CD4-positive, alpha-beta memory T cell (primary cell): ENCODE measurements around the gene OR2L13. TPM values are rescaled to one million over a fixed set of nuclear protein-coding genes. Genes with fewer than 3 reads are reported as not detected.
"Not testable (repeated sequence)": the region's sequence is repeated elsewhere in the genome, so short reads cannot be mapped to it uniquely, and the experiment has no call there.

Source experiments
- CTCF ChIA-PET: fragments of 350-600 bp; sonication (Branson Sonifier 250); formaldehyde crosslinking; loops from one replicate; lab custom pipeline; 2021; ENCODE audit warnings: inconsistent platforms; ENCODE audit not compliant: partially characterized antibody; lab: Charles Lee
- POLR2A ChIA-PET: fragments of 350-600 bp; sonication (Branson Sonifier 250); formaldehyde crosslinking; loops from one replicate; lab custom pipeline; 2021; ENCODE audit not compliant: partially characterized antibody; lab: Charles Lee
- DNase-seq, 5 donors: peaks; one replicate each; pipeline versions ENCODE4 v3.0.0 to v3.0.0-alpha.2; 2020 to 2022; ENCODE audit warnings: mixed read lengths in 1 of 5
- H3K27ac ChIP-seq: one replicate; pipeline ENCODE4 v1.7.0; 2013; ENCODE audit warnings: low read depth, low read length
- H3K27me3 ChIP-seq: 2 replicates; pipeline ENCODE4 v1.7.0; 2013; ENCODE audit warnings: mild to moderate bottlenecking, low read length, moderate library complexity; ENCODE audit not compliant: insufficient read depth
- H3K36me3 ChIP-seq: 2 replicates; pipeline ENCODE4 v1.7.0; 2013; ENCODE audit warnings: mild to moderate bottlenecking, low read length, moderate library complexity; ENCODE audit not compliant: insufficient read depth
- H3K4me1 ChIP-seq: 2 replicates; pipeline ENCODE4 v1.7.0; 2013; ENCODE audit warnings: mild to moderate bottlenecking, low read length, moderate library complexity; ENCODE audit not compliant: insufficient read depth
- H3K4me3 ChIP-seq, 2 donors: one replicate each; pipeline ENCODE4 v1.7.0; 2013; ENCODE audit warnings: low read length in 2 of 2, mild to moderate bottlenecking in 1 of 2
- H3K9me3 ChIP-seq, 2 donors: one replicate each; pipeline ENCODE4 v1.7.0; 2013; ENCODE audit warnings: low read length in 2 of 2, control low read depth in 1 of 2; ENCODE audit not compliant: control insufficient read depth in 1 of 2
- H3K27ac Mint-ChIP-seq, 7 donors: one replicate each; pipeline ENCODE4 v1.8.0; 2020 to 2021; ENCODE audit warnings: mixed read lengths in 7 of 7, mild to moderate bottlenecking in 6 of 7, inconsistent platforms in 3 of 7, moderate library complexity in 3 of 7
- H3K27me3 Mint-ChIP-seq, 2 donors: one replicate each; pipeline ENCODE4 v1.8.0; 2020 to 2021; ENCODE audit warnings: mixed read lengths in 2 of 2
- H3K36me3 Mint-ChIP-seq, 2 donors: one replicate each; pipeline ENCODE4 v1.8.0; 2020 to 2021; ENCODE audit warnings: mixed read lengths in 2 of 2, inconsistent platforms in 1 of 2, mild to moderate bottlenecking in 1 of 2
- H3K4me1 Mint-ChIP-seq, 4 donors: one replicate each; pipeline ENCODE4 v1.8.0; 2020 to 2021; ENCODE audit warnings: mixed read lengths in 4 of 4, mild to moderate bottlenecking in 1 of 4
- H3K4me3 Mint-ChIP-seq, 8 donors: one replicate each; pipeline ENCODE4 v1.8.0; 2020 to 2021; ENCODE audit warnings: mixed read lengths in 8 of 8, mild to moderate bottlenecking in 7 of 8, moderate library complexity in 6 of 8, inconsistent platforms in 3 of 8
- H3K9me3 Mint-ChIP-seq, 8 donors: one replicate each; pipeline ENCODE4 v1.8.0; 2020 to 2021; ENCODE audit warnings: mixed read lengths in 8 of 8, mild to moderate bottlenecking in 5 of 8, inconsistent platforms in 3 of 8, moderate library complexity in 1 of 8
- intact Hi-C: fragments of 100-400 bp; cut with micrococcal nuclease; formaldehyde crosslinking; loops from one replicate; pipeline ENCODE4 v1.15.1; 2023
- polyA plus RNA-seq, 2 donors: library from polyadenylated mRNA; unstranded; fragments of 300-500 nt; fragmentation: Illumina TruSeq; gene quantifications; one replicate each; pipeline ENCODE4 v1.2.3, GENCODE V29; 2021
- total RNA-seq, 2 experiments: library from RNA; stranded (reverse); gene quantifications; one replicate each; pipeline ENCODE4 v1.2.3, GENCODE V29; 2021

The OR2L13 gene
- total and polyA plus RNA-seq, 4 experiments from 2014 or later: 0.17 TPM; not detected in 3

DNA sequence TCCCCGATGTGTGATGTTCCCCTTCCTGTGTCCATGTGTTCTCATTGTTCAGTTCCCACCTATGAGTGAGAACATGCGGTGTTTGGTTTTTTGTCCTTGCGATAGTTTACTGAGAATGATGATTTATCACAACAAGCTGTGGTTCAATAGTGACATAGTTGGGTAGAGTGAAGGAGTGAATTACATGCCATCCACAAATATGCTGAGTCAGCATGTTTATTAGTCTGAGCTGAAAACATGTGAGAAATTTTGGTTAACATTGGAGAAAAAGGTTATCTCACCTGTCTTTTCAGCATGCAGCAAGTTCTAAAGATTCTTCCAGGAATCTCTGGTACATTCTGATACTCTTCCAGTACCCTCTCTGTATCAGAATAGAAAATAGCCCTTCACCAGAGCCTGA, 29.4 kb upstream of the OR2L13 start:
- H3K27ac Mint-ChIP-seq: no peak overlapping the region
- H3K4me1 Mint-ChIP-seq: no peaks in the 10 kb centered on the region
- Histone ChIP-seq H3K4me3 (no peak overlapping the region), H3K27ac (no peak overlapping the region), H3K36me3 (no peaks in the 10 kb centered on the region), H3K4me1 (no peaks in the 10 kb centered on the region), H3K27me3 (no peaks in the 10 kb centered on the region), H3K9me3 (no peaks in the 10 kb centered on the region)
- intact Hi-C loops: no loop called here
- ChIA-PET CTCF (no interaction called here), POLR2A (no interaction called here)
- H3K9me3 Mint-ChIP-seq: peaks cover 3 to 25% (median 12%) of the 10 kb centered on the region in 8 donors
- DNase-seq: no peak
- no peaks in the 10 kb centered on the region for H3K27me3 Mint-ChIP-seq
- H3K36me3 Mint-ChIP-seq: no peaks in the 10 kb centered on the region
- no peak overlapping the region for H3K4me3 Mint-ChIP-seq

DNA sequence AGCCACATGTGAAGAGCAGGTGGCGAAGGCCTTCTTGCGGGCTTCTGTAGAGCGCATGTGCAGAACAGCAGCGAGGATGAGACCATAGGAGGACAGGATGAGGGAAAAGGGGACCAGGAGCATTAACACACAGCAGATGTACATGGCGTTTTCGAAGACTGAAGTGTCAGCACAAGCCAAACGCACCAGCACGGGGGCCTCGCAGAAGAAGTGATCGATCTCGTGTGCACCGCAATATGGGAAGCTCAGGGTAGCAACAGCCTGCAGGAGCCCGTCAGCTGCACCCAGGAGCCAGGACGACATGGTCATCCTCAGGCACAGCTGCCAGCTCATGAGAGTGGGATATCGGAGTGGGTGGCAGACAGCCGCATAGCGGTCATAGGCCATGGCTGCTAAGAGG, 11.1 kb upstream of the OR2L13 start:
- H3K36me3 ChIP-seq, H3K4me1 Mint-ChIP-seq, H3K4me3 Mint-ChIP-seq, CTCF ChIA-PET, H3K4me3 ChIP-seq, H3K27me3 Mint-ChIP-seq, H3K27me3 ChIP-seq, H3K27ac Mint-ChIP-seq, intact Hi-C loops, H3K36me3 Mint-ChIP-seq, H3K9me3 ChIP-seq, DNase-seq, POLR2A ChIA-PET, H3K27ac ChIP-seq, H3K4me1 ChIP-seq: not testable (repeated sequence)
- H3K9me3 Mint-ChIP-seq: peaks cover 0 to 19% (median 4%) of the 10 kb centered on the region in 8 donors

DNA sequence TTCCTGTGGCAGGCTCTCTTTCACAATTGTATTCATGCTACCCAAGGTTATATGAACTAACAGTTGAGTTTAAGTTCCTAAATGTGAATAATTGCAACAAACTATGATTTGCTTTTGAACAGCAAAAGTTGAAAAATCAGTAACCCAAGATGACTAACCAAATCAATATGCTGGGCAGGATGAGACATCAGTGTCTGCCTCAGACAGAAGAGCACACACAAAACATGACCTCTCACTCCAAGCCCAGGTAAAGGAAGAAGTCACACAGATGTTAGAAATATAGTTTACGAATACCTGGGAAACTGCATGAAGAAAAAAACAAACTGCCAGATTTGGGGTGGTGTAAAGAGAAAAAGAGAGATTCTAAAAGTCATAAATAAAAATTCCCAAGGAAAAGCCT, 3.5 kb downstream of the OR2L13 start:
- Histone ChIP-seq H3K4me3 (no peak overlapping the region), H3K9me3 (no peaks in the 10 kb centered on the region), H3K4me1 (no peaks in the 10 kb centered on the region), H3K27ac (no peak overlapping the region), H3K27me3 (no peaks in the 10 kb centered on the region), H3K36me3 (no peaks in the 10 kb centered on the region)
- POLR2A ChIA-PET: no interaction called here
- no peaks in the 10 kb centered on the region for H3K36me3 Mint-ChIP-seq
- intact Hi-C loops: no loop called here
- H3K4me3 Mint-ChIP-seq: no peak overlapping the region
- peaks cover 0 to 14% (median 0%) of the 10 kb centered on the region in 8 donors for H3K9me3 Mint-ChIP-seq
- H3K4me1 Mint-ChIP-seq: no peaks in the 10 kb centered on the region
- no peaks in the 10 kb centered on the region for H3K27me3 Mint-ChIP-seq
- CTCF ChIA-PET: no interaction called here
- no peak overlapping the region for H3K27ac Mint-ChIP-seq
- no peak for DNase-seq

DNA sequence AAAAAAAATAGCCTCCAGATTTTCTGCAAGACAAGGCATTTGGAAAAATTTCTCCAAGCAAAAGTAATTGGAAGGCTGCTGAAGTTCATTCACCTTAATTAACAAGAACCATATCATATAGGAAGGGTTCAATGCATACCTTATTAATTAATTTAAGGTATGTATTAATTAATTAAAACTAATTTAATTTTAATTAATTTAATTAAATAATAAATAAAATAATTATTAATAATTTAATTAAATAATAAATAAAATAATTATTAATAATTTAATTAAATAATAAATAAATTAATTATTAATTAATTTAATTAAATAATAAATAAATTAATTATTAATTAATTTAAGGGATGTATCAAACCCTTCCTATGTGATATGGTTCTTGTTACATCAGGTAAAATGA, 7.9 kb downstream of the OR2L13 start:
- H3K36me3 Mint-ChIP-seq: no peaks in the 10 kb centered on the region
- intact Hi-C loops: no loop called here
- Histone ChIP-seq H3K27ac (no peak overlapping the region), H3K36me3 (no peaks in the 10 kb centered on the region), H3K9me3 (no peaks in the 10 kb centered on the region), H3K4me1 (no peaks in the 10 kb centered on the region), H3K4me3 (no peak overlapping the region), H3K27me3 (no peaks in the 10 kb centered on the region)
- POLR2A ChIA-PET: no interaction called here
- CTCF ChIA-PET: no interaction called here
- no peaks in the 10 kb centered on the region for H3K27me3 Mint-ChIP-seq
- H3K4me3 Mint-ChIP-seq: no peak overlapping the region
- no peak overlapping the region for H3K27ac Mint-ChIP-seq
- H3K4me1 Mint-ChIP-seq: no peaks in the 10 kb centered on the region
- DNase-seq: no peak
- peaks cover 0 to 18% (median 6%) of the 10 kb centered on the region in 8 donors for H3K9me3 Mint-ChIP-seq

DNA sequence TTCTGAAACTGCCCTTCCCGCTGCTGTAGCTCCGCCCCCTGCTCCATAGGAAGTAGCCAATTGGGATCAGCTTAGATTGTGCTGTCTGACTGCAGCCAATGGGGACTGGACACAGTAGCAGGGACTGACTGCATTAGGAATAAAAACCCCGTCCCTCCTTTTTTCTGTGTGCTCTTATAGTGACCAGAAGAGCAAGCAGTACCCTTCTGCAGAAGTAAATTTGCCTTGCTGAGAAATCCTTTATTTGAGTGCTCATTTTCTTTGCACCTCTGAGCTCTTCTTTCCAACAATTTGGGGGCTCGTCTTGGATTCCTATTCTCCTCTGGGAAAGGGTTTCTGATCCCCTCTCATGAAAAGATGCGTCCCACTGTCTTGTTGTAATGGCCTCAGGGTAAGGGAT, 16.2 kb downstream of the OR2L13 start:
- no peak for DNase-seq
- Histone ChIP-seq H3K4me1 (no peaks in the 10 kb centered on the region), H3K27me3 (no peaks in the 10 kb centered on the region), H3K9me3 (peaks cover 0 to 10% of the 10 kb centered on the region in 2 donors), H3K27ac (no peak overlapping the region), H3K4me3 (no peak overlapping the region), H3K36me3 (no peaks in the 10 kb centered on the region)
- intact Hi-C loops: no loop called here
- Mint-ChIP-seq H3K27me3 (no peaks in the 10 kb centered on the region), H3K36me3 (peaks cover 0 to 6% of the 10 kb centered on the region in 2 donors), H3K9me3 (peaks cover 6 to 59% (median 33%) of the 10 kb centered on the region in 8 donors), H3K27ac (no peak overlapping the region), H3K4me3 (no peak overlapping the region), H3K4me1 (no peaks in the 10 kb centered on the region)
- ChIA-PET CTCF (no interaction called here), POLR2A (no interaction called here)

DNA sequence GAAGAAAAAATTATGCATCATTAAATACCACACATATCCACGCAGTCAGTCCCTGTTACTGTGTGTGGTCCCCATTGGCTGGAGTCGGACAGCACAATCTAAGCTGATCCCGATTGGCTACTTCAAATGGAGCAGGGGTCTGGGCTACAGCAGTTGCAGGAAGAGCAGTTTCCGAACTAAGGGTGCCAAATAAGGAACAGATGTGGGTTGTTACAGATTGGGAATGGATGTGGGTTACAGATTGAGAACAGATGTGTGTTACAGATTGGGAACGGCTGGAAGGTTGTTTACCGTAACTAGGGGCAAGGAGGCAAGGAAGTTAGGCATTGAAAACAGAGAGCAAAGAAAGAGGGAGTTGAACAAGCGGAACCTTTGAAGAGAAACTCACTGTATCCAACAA, 19.9 kb downstream of the OR2L13 start:
- no peaks in the 10 kb centered on the region for H3K27me3 Mint-ChIP-seq
- H3K4me1 ChIP-seq: no peaks in the 10 kb centered on the region
- ChIA-PET CTCF (no interaction called here), POLR2A (no interaction called here)
- peaks cover 0 to 5% of the 10 kb centered on the region in 2 donors for H3K36me3 Mint-ChIP-seq
- no peaks in the 10 kb centered on the region for H3K27me3 ChIP-seq
- intact Hi-C loops: no loop called here
- H3K4me3 ChIP-seq: no peak overlapping the region
- H3K4me1 Mint-ChIP-seq: no peaks in the 10 kb centered on the region
- no peaks in the 10 kb centered on the region for H3K36me3 ChIP-seq
- H3K9me3 ChIP-seq: peaks cover 0 to 10% of the 10 kb centered on the region in 2 donors
- peaks cover 3 to 41% (median 24%) of the 10 kb centered on the region in 8 donors for H3K9me3 Mint-ChIP-seq
- no peak overlapping the region for H3K4me3 Mint-ChIP-seq
- no peak overlapping the region for H3K27ac Mint-ChIP-seq
- no peak for DNase-seq
- H3K27ac ChIP-seq: no peak overlapping the region

DNA sequence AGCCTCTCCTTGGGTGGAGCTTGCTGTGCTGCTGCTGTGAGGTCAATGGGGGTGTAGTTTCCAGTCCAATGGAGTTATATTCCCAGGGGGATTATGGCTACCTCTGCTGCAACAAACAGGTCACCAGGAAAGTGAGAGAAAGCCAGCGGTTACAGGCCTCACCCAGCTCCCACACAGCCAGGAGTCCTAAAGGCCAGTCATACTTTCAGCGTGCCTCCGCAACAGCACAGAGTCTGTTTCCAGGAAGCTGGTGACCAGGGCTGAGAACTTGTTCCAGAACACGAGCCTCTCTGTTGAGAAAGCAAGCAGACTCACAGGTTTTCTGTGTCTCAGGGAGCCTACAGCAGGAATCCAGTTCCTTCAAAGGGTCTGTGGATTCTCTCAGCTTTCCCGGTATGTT, 32.7 kb downstream of the OR2L13 start:
- Histone ChIP-seq H3K36me3 (no peaks in the 10 kb centered on the region), H3K4me1 (no peaks in the 10 kb centered on the region), H3K27ac (no peak overlapping the region), H3K4me3 (no peak overlapping the region), H3K9me3 (no peaks in the 10 kb centered on the region), H3K27me3 (no peaks in the 10 kb centered on the region)
- intact Hi-C loops: no loop called here
- Mint-ChIP-seq H3K27ac (no peak overlapping the region), H3K4me1 (no peaks in the 10 kb centered on the region), H3K36me3 (no peaks in the 10 kb centered on the region), H3K9me3 (peaks cover under 1 to 26% (median 10%) of the 10 kb centered on the region in 8 donors), H3K27me3 (no peaks in the 10 kb centered on the region), H3K4me3 (no peak overlapping the region)
- ChIA-PET POLR2A (no interaction called here), CTCF (no interaction called here)
- no peak for DNase-seq

DNA sequence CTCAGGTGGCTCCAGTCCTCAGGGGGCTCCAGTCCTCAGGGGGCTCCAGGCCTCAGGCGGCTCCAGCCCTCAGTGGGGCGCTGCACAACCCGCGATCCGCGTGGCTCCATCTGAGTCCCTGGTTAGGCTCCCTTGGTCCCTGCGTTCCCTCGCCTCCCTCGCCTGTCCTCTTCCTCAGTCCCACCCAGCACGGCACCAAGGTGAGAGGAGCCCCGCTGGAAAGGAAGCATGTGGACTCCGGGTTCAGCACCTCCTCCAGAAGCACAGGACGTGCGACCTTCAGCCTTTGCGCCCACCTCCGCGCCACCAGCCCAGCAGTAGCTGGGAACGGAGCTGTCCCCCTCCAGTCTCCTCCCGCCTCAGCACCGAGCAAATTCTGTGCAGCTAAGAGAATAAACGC, 41.8 kb downstream of the OR2L13 start:
- CTCF ChIA-PET: no interaction called here
- no peak overlapping the region for H3K4me3 Mint-ChIP-seq

More for the DNA sequence above, 41.8 kb downstream of the OR2L13 start:
- Histone ChIP-seq H3K4me3 (no peak overlapping the region), H3K27ac (no peak overlapping the region), H3K4me1 (no peaks in the 10 kb centered on the region), H3K36me3 (no peaks in the 10 kb centered on the region), H3K9me3 (no peaks in the 10 kb centered on the region), H3K27me3 (no peaks in the 10 kb centered on the region)
- Mint-ChIP-seq H3K27ac (no peak overlapping the region), H3K9me3 (peaks cover 0 to 6% (median under 1%) of the 10 kb centered on the region in 8 donors), H3K27me3 (no peaks in the 10 kb centered on the region), H3K36me3 (no peaks in the 10 kb centered on the region), H3K4me1 (no peaks in the 10 kb centered on the region)
- no peak for DNase-seq
- POLR2A ChIA-PET: no interaction called here
- intact Hi-C loops: no loop called here
